ENCODE measurements around the gene XBP1.

- no peak for TF ChIP-seq EZH2phosphoT487 (conservative IDR thresholded peaks at IDR 0.05; ENCODE audit: low read length)
- TF ChIP-seq, protein P1, sequence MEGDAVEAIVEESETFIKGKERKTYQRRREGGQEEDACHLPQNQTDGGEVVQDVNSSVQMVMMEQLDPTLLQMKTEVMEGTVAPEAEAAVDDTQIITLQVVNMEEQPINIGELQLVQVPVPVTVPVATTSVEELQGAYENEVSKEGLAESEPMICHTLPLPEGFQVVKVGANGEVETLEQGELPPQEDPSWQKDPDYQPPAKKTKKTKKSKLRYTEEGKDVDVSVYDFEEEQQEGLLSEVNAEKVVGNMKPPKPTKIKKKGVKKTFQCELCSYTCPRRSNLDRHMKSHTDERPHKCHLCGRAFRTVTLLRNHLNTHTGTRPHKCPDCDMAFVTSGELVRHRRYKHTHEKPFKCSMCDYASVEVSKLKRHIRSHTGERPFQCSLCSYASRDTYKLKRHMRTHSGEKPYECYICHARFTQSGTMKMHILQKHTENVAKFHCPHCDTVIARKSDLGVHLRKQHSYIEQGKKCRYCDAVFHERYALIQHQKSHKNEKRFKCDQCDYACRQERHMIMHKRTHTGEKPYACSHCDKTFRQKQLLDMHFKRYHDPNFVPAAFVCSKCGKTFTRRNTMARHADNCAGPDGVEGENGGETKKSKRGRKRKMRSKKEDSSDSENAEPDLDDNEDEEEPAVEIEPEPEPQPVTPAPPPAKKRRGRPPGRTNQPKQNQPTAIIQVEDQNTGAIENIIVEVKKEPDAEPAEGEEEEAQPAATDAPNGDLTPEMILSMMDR (IDR thresholded peaks at IDR 0.05; ENCODE audit: insufficient read depth, low read length, poor library complexity, severe bottlenecking) = no peak
Observed at GRCh38 chr22:28799606-28800307, 612 bp downstream of the XBP1 start.
